Measurements from ENCODE around the gene RASAL2. TPM values are rescaled to one million over a fixed set of nuclear protein-coding genes. Genes with fewer than 3 reads are reported as not detected.

The RASAL2 gene
- total RNA-seq, 5 donors from 2014 or later (not counting 1 experiment from before 2014, with no cell fraction given), result 0.05 to 0.19 (median 0.11) TPM; not detected in 1

DNA sequence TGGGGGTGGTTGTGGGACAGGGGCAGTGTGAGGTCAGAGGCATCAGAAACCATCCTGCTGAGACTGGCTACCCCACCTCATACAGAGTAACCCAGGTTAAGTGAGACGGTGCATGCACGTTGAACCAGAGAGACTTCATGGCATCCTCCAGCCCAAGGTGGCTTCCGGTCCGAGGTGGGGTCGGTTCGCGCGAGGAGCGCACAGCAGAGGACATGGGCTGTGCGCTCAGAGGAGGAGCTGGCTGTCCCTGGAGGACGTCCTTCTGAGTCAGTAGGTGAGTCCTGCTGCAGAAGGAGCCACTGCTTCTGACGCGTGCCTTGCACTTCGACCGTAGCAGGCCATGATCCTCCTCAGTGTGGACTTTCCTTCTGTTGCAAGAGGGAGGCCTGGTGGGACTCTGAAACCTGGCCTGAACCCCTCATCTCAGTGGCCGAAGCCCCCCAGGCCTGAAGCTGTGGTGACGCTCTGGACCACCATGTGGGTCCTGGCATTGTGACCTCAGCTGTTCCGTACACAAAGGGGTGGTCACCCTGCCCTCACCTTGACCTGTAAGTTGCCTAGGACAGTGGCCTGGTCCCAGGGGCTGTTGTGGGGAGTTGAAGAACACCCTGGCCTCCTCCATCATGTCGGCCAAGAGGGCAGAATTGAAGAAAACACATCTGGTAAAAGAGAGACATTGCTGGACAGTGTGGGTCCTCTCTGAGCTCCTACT, 418.8 kb downstream of the RASAL2 start, which contains the start of gene TEX35:
Gene TEX35 (plus strand): TSS at position 544 of the 712 bp plus-strand sequence. CDS start 80 bp downstream, at position 624.
- Histone ChIP-seq H3K27me3 (replicated peaks in 1 of 2; ENCODE audit: control insufficient read depth in 2 of 2, extremely low read depth in 1 of 2, insufficient read depth in 2 of 2, low read length in 1 of 2) (peaks cover 0 to 5% of the 10 kb centered on the region in 2 experiments), H3K4me3 (ENCODE audit: control insufficient read depth in 1 of 2, extremely low read depth in 1 of 2, low read length in 1 of 2) (no peak within 1 kb of the TSS), H3K36me3 (ENCODE audit: control insufficient read depth in 2 of 2, extremely low read depth in 1 of 2, insufficient read depth in 1 of 2, low read length in 1 of 2) (no peaks in the 10 kb centered on the region), H3K27ac (ENCODE audit: low read length) (no peak within 1 kb of the TSS), H3K9me3 (no peaks in the 10 kb centered on the region), H3K4me1 (ENCODE audit: control insufficient read depth in 1 of 2, extremely low read depth in 1 of 2, insufficient read depth in 2 of 2, low read length in 2 of 2) (no peaks in the 10 kb centered on the region)
- DNase-seq (no peak), ATAC-seq (replicated peaks in 1 of 4) (no peak)
- 88% methylated on average over 13 of the region's 19 CpGs for WGBS (ENCODE audit: insufficient coverage)
- H3K27ac Mint-ChIP-seq, result no peak within 1 kb of the TSS
- no peaks in the 10 kb centered on the region for H3K4me1 Mint-ChIP-seq
- CTCF ChIA-PET, result no interaction called here
- POLR2A ChIA-PET, result no interaction called here
- no peak within 1 kb of the TSS for H3K4me3 Mint-ChIP-seq
- no peaks in the 10 kb centered on the region for H3K27me3 Mint-ChIP-seq
- H3K9me3 Mint-ChIP-seq, result no peaks in the 10 kb centered on the region
- no peaks in the 10 kb centered on the region for H3K36me3 Mint-ChIP-seq

DNA sequence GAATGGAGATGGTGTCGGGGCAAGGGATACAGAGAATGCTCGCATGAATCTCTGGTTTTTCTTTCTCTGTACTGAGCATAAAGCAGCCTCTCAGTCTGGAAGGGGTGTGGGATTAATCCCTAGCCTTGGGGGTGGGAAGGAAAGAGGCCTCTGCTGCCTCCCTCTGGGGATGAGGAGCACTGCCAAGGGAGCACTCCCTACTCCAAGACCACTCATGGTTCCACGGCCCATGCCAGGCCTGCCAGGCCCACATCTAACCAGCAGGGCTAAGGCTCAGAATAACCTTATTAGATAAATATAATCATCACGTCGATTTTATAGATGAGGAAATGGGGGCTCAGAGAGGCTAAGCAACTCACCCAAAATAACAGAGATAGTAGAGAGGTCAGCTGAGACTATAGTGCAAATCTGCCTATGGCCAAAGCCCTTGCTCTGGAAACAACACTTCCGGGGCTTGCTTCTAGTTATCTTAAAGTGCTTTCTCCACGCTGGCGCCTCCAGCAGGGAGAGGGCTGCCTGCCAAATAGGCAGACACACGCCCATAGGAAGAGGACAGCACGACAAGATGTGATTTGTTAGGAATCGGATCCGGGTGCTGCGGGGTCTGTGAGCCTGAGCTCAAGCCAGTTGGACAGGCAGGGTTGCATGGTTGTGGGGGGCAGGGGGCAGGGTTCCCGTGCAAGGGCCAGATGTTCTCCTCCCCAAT, 419.5 kb downstream of the RASAL2 start:
- Mint-ChIP-seq H3K9me3 (no peaks in the 10 kb centered on the region), H3K4me3 (no peak overlapping the region), H3K4me1 (no peaks in the 10 kb centered on the region), H3K36me3 (no peaks in the 10 kb centered on the region), H3K27ac (no peak overlapping the region), H3K27me3 (no peaks in the 10 kb centered on the region)
- H3K27ac ChIP-seq (ENCODE audit: low read length), result no peak overlapping the region
- H3K36me3 ChIP-seq (ENCODE audit: control insufficient read depth in 2 of 2, extremely low read depth in 1 of 2, insufficient read depth in 1 of 2, low read length in 1 of 2), result no peaks in the 10 kb centered on the region
- no peaks in the 10 kb centered on the region for H3K9me3 ChIP-seq
- POLR2A ChIA-PET, result no interaction called here
- H3K4me3 ChIP-seq (ENCODE audit: control insufficient read depth in 1 of 2, extremely low read depth in 1 of 2, low read length in 1 of 2), result no peak overlapping the region
- DNase-seq, result no peak
- CTCF ChIA-PET, result no interaction called here
- peaks cover 0 to 5% of the 10 kb centered on the region in 2 experiments for H3K27me3 ChIP-seq (replicated peaks in 1 of 2; ENCODE audit: control insufficient read depth in 2 of 2, extremely low read depth in 1 of 2, insufficient read depth in 2 of 2, low read length in 1 of 2)
- no peak for ATAC-seq (replicated peaks in 1 of 4)
- 84% methylated on average over 7 of the region's 14 CpGs for WGBS (ENCODE audit: insufficient coverage)
- H3K4me1 ChIP-seq (ENCODE audit: control insufficient read depth in 1 of 2, extremely low read depth in 1 of 2, insufficient read depth in 2 of 2, low read length in 2 of 2), result no peaks in the 10 kb centered on the region

DNA sequence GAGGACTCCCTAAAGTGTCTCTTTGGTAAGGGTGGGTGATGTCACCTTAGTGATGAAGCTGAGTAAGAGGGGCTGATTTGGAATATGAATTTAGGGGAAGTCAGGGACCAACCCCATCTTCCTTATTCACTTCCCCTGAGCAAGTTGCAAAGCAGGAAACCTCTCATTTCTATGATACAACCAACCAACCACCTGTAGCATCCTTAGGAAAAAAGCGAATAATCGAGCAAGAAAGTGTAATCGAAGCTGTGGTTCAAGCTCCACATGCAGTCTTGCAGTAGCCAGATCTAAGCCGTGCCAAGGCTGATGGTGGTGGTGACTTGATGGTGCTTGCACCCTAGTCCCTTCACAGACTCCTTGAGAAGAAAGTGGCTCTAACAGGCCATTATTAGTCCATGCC, 422.2 kb downstream of the RASAL2 start:
- Histone ChIP-seq H3K27me3 (replicated peaks in 1 of 2; ENCODE audit: control insufficient read depth in 2 of 2, extremely low read depth in 1 of 2, insufficient read depth in 2 of 2, low read length in 1 of 2) (peaks cover 0 to 4% of the 10 kb centered on the region in 2 experiments), H3K4me3 (ENCODE audit: control insufficient read depth in 1 of 2, extremely low read depth in 1 of 2, low read length in 1 of 2) (no peak overlapping the region), H3K4me1 (ENCODE audit: control insufficient read depth in 1 of 2, extremely low read depth in 1 of 2, insufficient read depth in 2 of 2, low read length in 2 of 2) (no peaks in the 10 kb centered on the region), H3K9me3 (no peaks in the 10 kb centered on the region), H3K27ac (ENCODE audit: low read length) (no peak overlapping the region), H3K36me3 (ENCODE audit: control insufficient read depth in 2 of 2, extremely low read depth in 1 of 2, insufficient read depth in 1 of 2, low read length in 1 of 2) (no peaks in the 10 kb centered on the region)
- H3K36me3 Mint-ChIP-seq, result no peaks in the 10 kb centered on the region
- no peak overlapping the region for H3K4me3 Mint-ChIP-seq
- no peaks in the 10 kb centered on the region for H3K4me1 Mint-ChIP-seq
- no peak overlapping the region for H3K27ac Mint-ChIP-seq
- no peaks in the 10 kb centered on the region for H3K9me3 Mint-ChIP-seq
- H3K27me3 Mint-ChIP-seq, result no peaks in the 10 kb centered on the region
- CTCF ChIA-PET, result no interaction called here
- ATAC-seq (replicated peaks in 1 of 4) (no peak), DNase-seq (no peak)
- POLR2A ChIA-PET, result no interaction called here
- no CpG with 5 or more reads among the region's 4 CpGs for WGBS (ENCODE audit: insufficient coverage)

DNA sequence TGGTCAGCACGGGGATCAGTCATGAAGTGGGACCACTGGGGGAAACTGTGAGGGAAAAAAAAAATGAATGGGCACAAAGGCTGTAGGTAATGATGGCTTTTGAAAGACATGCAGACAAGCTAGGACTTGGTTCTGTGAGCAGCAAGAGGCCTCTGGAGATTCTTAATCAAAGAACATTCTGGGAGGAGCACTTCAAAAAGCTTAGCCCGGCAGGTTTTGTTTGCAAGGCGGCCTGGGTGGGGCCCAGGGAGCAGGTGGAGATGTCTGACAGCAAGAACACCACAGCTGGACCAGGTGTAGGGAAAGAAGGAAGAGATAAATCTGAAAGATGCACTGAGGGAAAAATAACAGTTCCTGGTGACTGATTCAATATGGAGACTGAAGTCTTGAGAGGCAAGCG, 425.0 kb downstream of the RASAL2 start:
- H3K27me3 Mint-ChIP-seq, result no peaks in the 10 kb centered on the region
- no peaks in the 10 kb centered on the region for H3K4me1 ChIP-seq (ENCODE audit: control insufficient read depth in 1 of 2, extremely low read depth in 1 of 2, insufficient read depth in 2 of 2, low read length in 2 of 2)
- 74% methylated on average over 4 of the region's 4 CpGs for WGBS (ENCODE audit: insufficient coverage)
- H3K36me3 ChIP-seq (ENCODE audit: control insufficient read depth in 2 of 2, extremely low read depth in 1 of 2, insufficient read depth in 1 of 2, low read length in 1 of 2), result no peaks in the 10 kb centered on the region
- H3K4me3 Mint-ChIP-seq, result no peak overlapping the region
- no peaks in the 10 kb centered on the region for H3K4me1 Mint-ChIP-seq
- H3K27ac ChIP-seq (ENCODE audit: low read length), result no peak overlapping the region
- no peak overlapping the region for H3K27ac Mint-ChIP-seq
- H3K27me3 ChIP-seq (replicated peaks in 1 of 2; ENCODE audit: control insufficient read depth in 2 of 2, extremely low read depth in 1 of 2, insufficient read depth in 2 of 2, low read length in 1 of 2), result peaks cover 0 to 4% of the 10 kb centered on the region in 2 experiments
- H3K4me3 ChIP-seq (ENCODE audit: control insufficient read depth in 1 of 2, extremely low read depth in 1 of 2, low read length in 1 of 2), result no peak overlapping the region
- DNase-seq (no peak), ATAC-seq (replicated peaks in 1 of 4) (no peak)
- CTCF ChIA-PET, result no interaction called here
- H3K9me3 ChIP-seq, result no peaks in the 10 kb centered on the region
- no peaks in the 10 kb centered on the region for H3K36me3 Mint-ChIP-seq
- POLR2A ChIA-PET, result interaction anchor here in 1 of 2 donors (0.6 to 0.8 kb wide), 2 partner anchors 19 to 27 kb away, joined by 3 to 6 read pairs; no protein-coding TSS in a partner anchor
- no peaks in the 10 kb centered on the region for H3K9me3 Mint-ChIP-seq

DNA sequence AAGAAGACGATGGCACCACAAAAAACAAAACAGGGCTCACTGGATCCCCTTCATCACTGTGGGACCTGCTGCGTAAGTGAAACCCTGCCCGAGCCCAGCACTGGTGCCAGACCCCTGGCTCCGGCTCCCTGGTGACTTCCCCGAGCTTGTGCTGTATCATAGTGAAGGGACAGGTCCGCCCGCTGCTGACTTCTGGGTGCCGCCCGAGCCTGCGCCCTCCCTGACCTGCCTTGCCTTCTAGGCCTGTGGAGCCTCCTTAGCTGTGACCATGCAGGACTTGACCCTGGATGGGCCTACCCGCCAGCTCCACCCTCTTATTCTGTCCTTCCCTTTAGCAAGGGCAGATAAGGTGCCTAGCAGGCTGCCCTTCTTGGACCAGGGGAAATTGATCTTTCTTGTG, 426.9 kb downstream of the RASAL2 start:
- ChIA-PET CTCF (no interaction called here), POLR2A (no interaction called here)
- H3K36me3 ChIP-seq (ENCODE audit: control insufficient read depth in 2 of 2, extremely low read depth in 1 of 2, insufficient read depth in 1 of 2, low read length in 1 of 2), result no peaks in the 10 kb centered on the region
- H3K4me1 ChIP-seq (ENCODE audit: control insufficient read depth in 1 of 2, extremely low read depth in 1 of 2, insufficient read depth in 2 of 2, low read length in 2 of 2), result no peaks in the 10 kb centered on the region
- WGBS (ENCODE audit: insufficient coverage), result 88% methylated on average over 11 of the region's 11 CpGs
- no peak overlapping the region for H3K4me3 ChIP-seq (ENCODE audit: control insufficient read depth in 1 of 2, extremely low read depth in 1 of 2, low read length in 1 of 2)
- no peak overlapping the region for H3K4me3 Mint-ChIP-seq
- no peaks in the 10 kb centered on the region for H3K27me3 Mint-ChIP-seq
- H3K27me3 ChIP-seq (replicated peaks in 1 of 2; ENCODE audit: control insufficient read depth in 2 of 2, extremely low read depth in 1 of 2, insufficient read depth in 2 of 2, low read length in 1 of 2), result peaks cover 0 to 2% of the 10 kb centered on the region in 2 experiments
- no peaks in the 10 kb centered on the region for H3K9me3 Mint-ChIP-seq
- H3K27ac Mint-ChIP-seq, result no peak overlapping the region
- DNase-seq, result no peak
- ATAC-seq (replicated peaks in 1 of 4), result peak in 1 of 4 experiments; percentile 38
- no peaks in the 10 kb centered on the region for H3K9me3 ChIP-seq
- no peak overlapping the region for H3K27ac ChIP-seq (ENCODE audit: low read length)
- H3K36me3 Mint-ChIP-seq, result no peaks in the 10 kb centered on the region
- H3K4me1 Mint-ChIP-seq, result no peaks in the 10 kb centered on the region

DNA sequence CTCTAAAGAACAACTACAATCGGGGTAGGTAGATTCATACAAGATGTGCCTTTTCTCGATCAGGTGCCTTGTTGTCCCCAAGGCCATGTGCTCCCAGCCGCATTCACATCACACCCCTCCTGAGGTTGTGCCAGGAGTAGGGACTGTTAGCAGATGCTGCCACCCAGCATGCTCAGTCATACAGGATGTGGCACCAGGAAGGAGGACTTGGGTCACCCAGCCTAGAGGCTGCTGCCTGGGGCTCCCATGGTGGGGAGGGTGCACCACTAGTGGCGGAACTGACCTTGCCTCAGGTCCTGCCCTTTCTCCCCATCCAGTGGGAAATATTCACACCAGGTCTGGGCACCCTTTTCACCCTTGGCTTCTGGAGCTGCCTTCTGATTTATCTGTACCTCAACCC, 427.3 kb downstream of the RASAL2 start:
- peak in 1 of 4 experiments; percentile 38 for ATAC-seq (replicated peaks in 1 of 4)
- ChIA-PET POLR2A (no interaction called here), CTCF (no interaction called here)

More for the DNA sequence above, 427.3 kb downstream of the RASAL2 start:
- Histone ChIP-seq H3K36me3 (ENCODE audit: control insufficient read depth in 2 of 2, extremely low read depth in 1 of 2, insufficient read depth in 1 of 2, low read length in 1 of 2) (no peaks in the 10 kb centered on the region), H3K4me1 (ENCODE audit: control insufficient read depth in 1 of 2, extremely low read depth in 1 of 2, insufficient read depth in 2 of 2, low read length in 2 of 2) (no peaks in the 10 kb centered on the region), H3K27me3 (replicated peaks in 1 of 2; ENCODE audit: control insufficient read depth in 2 of 2, extremely low read depth in 1 of 2, insufficient read depth in 2 of 2, low read length in 1 of 2) (peaks cover 0 to 2% of the 10 kb centered on the region in 2 experiments), H3K9me3 (no peaks in the 10 kb centered on the region), H3K27ac (ENCODE audit: low read length) (no peak overlapping the region), H3K4me3 (ENCODE audit: control insufficient read depth in 1 of 2, extremely low read depth in 1 of 2, low read length in 1 of 2) (no peak overlapping the region)
- H3K4me1 Mint-ChIP-seq, result no peaks in the 10 kb centered on the region
- H3K27ac Mint-ChIP-seq, result no peak overlapping the region
- 100% methylated on average over 1 of the region's 4 CpGs for WGBS (ENCODE audit: insufficient coverage)
- no peaks in the 10 kb centered on the region for H3K27me3 Mint-ChIP-seq
- DNase-seq, result no peak
- no peaks in the 10 kb centered on the region for H3K36me3 Mint-ChIP-seq
- no peak overlapping the region for H3K4me3 Mint-ChIP-seq
- H3K9me3 Mint-ChIP-seq, result no peaks in the 10 kb centered on the region

All from T-cell (primary cell).